DOHH2 (cell line): ENCODE measurements around the gene RICTOR.

Experiments
- H3F3A ChIP-seq: fragments of 200-600 bp; sonication (generic), shearing (Covaris generic); 2 replicates; pipeline ENCODE4 v1.6.0; 2016; ENCODE audit warnings: antibody characterized with exemption, mild to moderate bottlenecking; ENCODE audit not compliant: control insufficient read depth, insufficient read depth
- H3K27ac ChIP-seq: fragments of 200-600 bp; sonication (generic); 2 replicates; pipeline ENCODE4 v1.5.1; 2014; ENCODE audit warnings: low read depth, mild to moderate bottlenecking, low read length, moderate library complexity
- H3K27me3 ChIP-seq: fragments of 200-600 bp; sonication (generic); 2 replicates; pipeline ENCODE4 v1.6.1; 2014; ENCODE audit warnings: mild to moderate bottlenecking, low read length, mixed read lengths; ENCODE audit not compliant: control insufficient read depth
- H3K36me3 ChIP-seq: fragments of 200-600 bp; sonication (generic); 2 replicates; pipeline ENCODE4 v1.6.1; 2014; ENCODE audit warnings: mild to moderate bottlenecking, low read length, moderate library complexity, mixed read lengths; ENCODE audit not compliant: control insufficient read depth
- H3K4me1 ChIP-seq: fragments of 200-600 bp; sonication (generic); 2 replicates; pipeline ENCODE4 v1.6.1; 2014; ENCODE audit warnings: mild to moderate bottlenecking, low read length, mixed read lengths; ENCODE audit not compliant: control insufficient read depth
- H3K4me2 ChIP-seq: fragments of 200-600 bp; sonication (generic); 2 replicates; pipeline ENCODE4 v1.6.0; 2014; ENCODE audit warnings: mild to moderate bottlenecking, low read length, moderate library complexity
- H3K4me3 ChIP-seq: fragments of 200-600 bp; sonication (generic); 2 replicates; pipeline ENCODE4 v1.5.1; 2014; ENCODE audit warnings: mild to moderate bottlenecking, low read length, mixed read lengths
- H3K79me2 ChIP-seq: fragments of 200-600 bp; sonication (generic); 2 replicates; pipeline ENCODE4 v1.6.1; 2014; ENCODE audit warnings: mild to moderate bottlenecking, low read length, mixed read lengths; ENCODE audit not compliant: control insufficient read depth
- H3K9me2 ChIP-seq: fragments of 200-600 bp; sonication (generic); replicated peaks from 2 replicates; pipeline ENCODE4 v1.6.1; 2014; ENCODE audit warnings: mild to moderate bottlenecking, low read length, mixed read lengths; ENCODE audit not compliant: control insufficient read depth
- H3K9me3 ChIP-seq: fragments of 200-600 bp; sonication (generic); 2 replicates; pipeline ENCODE4 v1.6.1; 2014; ENCODE audit warnings: antibody characterized with exemption, low read length, mixed read lengths; ENCODE audit not compliant: control insufficient read depth, insufficient read depth
- H4K20me1 ChIP-seq: fragments of 200-600 bp; sonication (generic); 2 replicates; pipeline ENCODE4 v1.6.0; 2014; ENCODE audit warnings: low read depth, mild to moderate bottlenecking, antibody characterized with exemption, low read length, moderate library complexity; ENCODE audit not compliant: control insufficient read depth, insufficient read depth
- CTCF ChIP-seq: fragments of 200-600 bp; sonication (generic); IDR thresholded peaks from one replicate; pipeline ENCODE4 v1.5.1; 2014; ENCODE audit warnings: antibody characterized with exemption, mild to moderate bottlenecking, low read depth, low read length; ENCODE audit not compliant: poor library complexity, severe bottlenecking
- EZH2phosphoT487 ChIP-seq: fragments of 200-600 bp; sonication (generic); IDR thresholded peaks from 2 replicates; pipeline ENCODE4 v1.6.1; 2017; ENCODE audit warnings: borderline replicate concordance, mild to moderate bottlenecking, antibody characterized with exemption, low read length, moderate library complexity, mixed read lengths

The RICTOR gene

GRCh38 chr5:39063037-39063436 lies 11.2 kb downstream of the RICTOR start:
- H3K4me1 ChIP-seq = peaks cover 4% of the 10 kb centered on the region; the same call in 1 of the 2 replicates
- peaks cover 41% of the 10 kb centered on the region for H3K36me3 ChIP-seq
- no peaks in the 10 kb centered on the region for H4K20me1 ChIP-seq
- H3K4me3 ChIP-seq = no peak overlapping the region
- no peak for TF ChIP-seq CTCF
- TF ChIP-seq EZH2phosphoT487 = no peak
- peaks cover 97% of the 10 kb centered on the region for H3K79me2 ChIP-seq
- H3K27me3 ChIP-seq = no peaks in the 10 kb centered on the region
- H3K4me2 ChIP-seq = no peak overlapping the region
- no peaks in the 10 kb centered on the region for H3F3A ChIP-seq
- no peaks in the 10 kb centered on the region for H3K9me2 ChIP-seq
- no peak overlapping the region for H3K27ac ChIP-seq
- peaks cover 9% of the 10 kb centered on the region for H3K9me3 ChIP-seq

GRCh38 chr5:39062530-39062929 lies 11.7 kb downstream of the RICTOR start:
- H3F3A ChIP-seq = no peaks in the 10 kb centered on the region
- no peaks in the 10 kb centered on the region for H3K27me3 ChIP-seq
- no peaks in the 10 kb centered on the region for H3K9me2 ChIP-seq
- H3K27ac ChIP-seq = no peak overlapping the region
- peaks cover 9% of the 10 kb centered on the region for H3K9me3 ChIP-seq
- H3K79me2 ChIP-seq = peaks cover 94% of the 10 kb centered on the region
- H3K4me1 ChIP-seq = peaks cover 4% of the 10 kb centered on the region; the same call in 1 of the 2 replicates
- H3K4me3 ChIP-seq = no peak overlapping the region
- TF ChIP-seq EZH2phosphoT487 (no peak), CTCF (no peak)
- H3K4me2 ChIP-seq = no peak overlapping the region
- H4K20me1 ChIP-seq = no peaks in the 10 kb centered on the region
- H3K36me3 ChIP-seq = peaks cover 36% of the 10 kb centered on the region

DNA sequence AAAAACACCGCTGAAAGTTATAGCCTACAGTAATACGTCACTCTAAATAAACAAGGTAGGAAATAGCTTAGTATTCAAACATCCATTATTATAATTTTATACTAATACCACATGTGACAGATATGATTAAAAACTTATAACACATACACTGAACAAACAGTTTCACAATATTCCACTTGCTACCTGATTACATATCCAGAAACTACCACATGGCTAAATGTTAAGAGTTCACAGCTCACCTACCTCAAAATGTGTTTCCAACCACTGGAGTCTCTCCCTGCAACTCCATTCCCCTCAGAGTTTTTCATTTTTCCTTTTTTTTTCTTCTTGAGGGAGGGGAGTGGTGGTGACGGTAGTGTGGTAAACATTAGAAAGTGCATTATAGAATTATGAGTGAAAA lies 12.1 kb downstream of the RICTOR start:
- Histone ChIP-seq H3F3A (no peaks in the 10 kb centered on the region), H3K4me1 (peaks cover 4% of the 10 kb centered on the region; the same call in 1 of the 2 replicates), H3K27me3 (no peaks in the 10 kb centered on the region), H4K20me1 (no peaks in the 10 kb centered on the region), H3K27ac (no peak overlapping the region), H3K9me2 (no peaks in the 10 kb centered on the region), H3K4me3 (no peak overlapping the region), H3K9me3 (peaks cover 9% of the 10 kb centered on the region), H3K79me2 (peaks cover 94% of the 10 kb centered on the region), H3K36me3 (peaks cover 32% of the 10 kb centered on the region), H3K4me2 (no peak overlapping the region)
- TF ChIP-seq EZH2phosphoT487 = no peak
- TF ChIP-seq CTCF = no peak

DNA sequence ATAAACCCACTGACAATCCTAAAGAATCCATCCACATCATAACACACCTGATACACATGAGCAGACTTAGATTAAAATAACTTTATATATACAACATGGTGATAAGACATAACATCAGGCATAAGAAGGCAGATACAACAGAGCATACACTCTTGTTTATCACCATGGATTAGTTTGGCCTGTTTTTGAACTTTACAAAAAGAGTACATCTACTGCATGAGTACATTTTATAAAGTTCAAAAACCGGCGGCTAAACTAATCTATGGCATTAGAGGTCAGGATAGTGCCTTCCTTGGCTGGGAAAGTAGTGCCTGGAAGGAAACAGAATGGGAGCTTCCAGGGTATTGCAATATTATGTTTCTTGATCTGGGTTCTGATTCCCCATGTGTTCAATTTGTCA lies 15.1 kb downstream of the RICTOR start:
- Histone ChIP-seq H3K27me3 (no peaks in the 10 kb centered on the region), H3K4me2 (no peak overlapping the region), H3F3A (no peaks in the 10 kb centered on the region), H3K79me2 (peaks cover 92% of the 10 kb centered on the region), H3K27ac (no peak overlapping the region), H3K9me2 (no peaks in the 10 kb centered on the region), H4K20me1 (no peaks in the 10 kb centered on the region), H3K9me3 (no peaks in the 10 kb centered on the region), H3K4me1 (peaks cover 4% of the 10 kb centered on the region; the same call in 1 of the 2 replicates), H3K36me3 (peaks cover 15% of the 10 kb centered on the region; the same call in 1 of the 2 replicates), H3K4me3 (no peak overlapping the region)
- TF ChIP-seq CTCF (no peak), EZH2phosphoT487 (no peak)
